ENCODE data around the gene ERAL1. TPM values are rescaled to one million over a fixed set of nuclear protein-coding genes. Genes with fewer than 3 reads are reported as not detected.

ERAL1 gene
- total RNA-seq, 1 donor from 2014 or later, result 64.4 TPM

GRCh38 chr17:28882154-28882895 lies 27.5 kb downstream of the ERAL1 start:
- H3K27me3 Mint-ChIP-seq (ENCODE audit: low read depth), result no peaks in the 10 kb centered on the region
- TF ChIP-seq CTCF (conservative IDR thresholded peaks at IDR 0.05), result no peak
- H3K36me3 Mint-ChIP-seq (ENCODE audit: low read depth), result peaks cover 5% of the 10 kb centered on the region
- no peaks in the 10 kb centered on the region for H3K9me3 Mint-ChIP-seq
- peaks cover 9% of the 10 kb centered on the region for H3K4me1 Mint-ChIP-seq
- no peak overlapping the region for H3K4me3 Mint-ChIP-seq
- DNase-seq (ENCODE audit: low read depth, low spot score), result no peak
- peak overlapping the region; percentile 62 for H3K27ac Mint-ChIP-seq (ENCODE audit: unreplicated experiment)

- H3K9me3 Mint-ChIP-seq, result no peaks in the 10 kb centered on the region
- H3K4me3 Mint-ChIP-seq, result no peak overlapping the region
- no peak for TF ChIP-seq CTCF (conservative IDR thresholded peaks at IDR 0.05)
- peaks cover 15% of the 10 kb centered on the region for H3K4me1 Mint-ChIP-seq
- peak overlapping the region; percentile 86 for H3K27ac Mint-ChIP-seq (ENCODE audit: unreplicated experiment)
- no peaks in the 10 kb centered on the region for H3K27me3 Mint-ChIP-seq (ENCODE audit: low read depth)
- H3K36me3 Mint-ChIP-seq (ENCODE audit: low read depth), result peaks cover 5% of the 10 kb centered on the region
- DNase-seq (ENCODE audit: low read depth, low spot score), result no peak
Measured at GRCh38 chr17:28883967-28884702, 29.3 kb downstream of the ERAL1 start.

GRCh38 chr17:28885363-28885762 lies 30.5 kb downstream of the ERAL1 start:
- peaks cover 20% of the 10 kb centered on the region for H3K4me1 Mint-ChIP-seq

GRCh38 chr17:28885951-28886350 lies 31.1 kb downstream of the ERAL1 start:
- no peak for TF ChIP-seq CTCF (conservative IDR thresholded peaks at IDR 0.05)
- H3K9me3 Mint-ChIP-seq, result no peaks in the 10 kb centered on the region
- peaks cover under 1% of the 10 kb centered on the region for H3K36me3 Mint-ChIP-seq (ENCODE audit: low read depth)
- peaks cover 25% of the 10 kb centered on the region for H3K4me1 Mint-ChIP-seq
- DNase-seq (ENCODE audit: low read depth, low spot score), result no peak
- H3K27ac Mint-ChIP-seq (ENCODE audit: unreplicated experiment), result no peak overlapping the region
- H3K4me3 Mint-ChIP-seq, result peak overlapping the region; percentile 41
- no peaks in the 10 kb centered on the region for H3K27me3 Mint-ChIP-seq (ENCODE audit: low read depth)

More at GRCh38 chr17:28885363-28885762, 30.5 kb downstream of the ERAL1 start:
- DNase-seq (ENCODE audit: low read depth, low spot score), result no peak
- Mint-ChIP-seq H3K27ac (ENCODE audit: unreplicated experiment) (peak overlapping the region; percentile 84), H3K36me3 (ENCODE audit: low read depth) (peaks cover under 1% of the 10 kb centered on the region), H3K27me3 (ENCODE audit: low read depth) (no peaks in the 10 kb centered on the region), H3K4me3 (no peak overlapping the region), H3K9me3 (no peaks in the 10 kb centered on the region)
- no peak for TF ChIP-seq CTCF (conservative IDR thresholded peaks at IDR 0.05)

GRCh38 chr17:28887871-28888471 lies 33.2 kb downstream of the ERAL1 start:
- peaks cover 3% of the 10 kb centered on the region for H3K36me3 Mint-ChIP-seq (ENCODE audit: low read depth)
- TF ChIP-seq CTCF (conservative IDR thresholded peaks at IDR 0.05), result no peak
- H3K4me1 Mint-ChIP-seq, result peaks cover 35% of the 10 kb centered on the region
- H3K4me3 Mint-ChIP-seq, result no peak overlapping the region
- no peak for DNase-seq (ENCODE audit: low read depth, low spot score)
- no peak overlapping the region for H3K27ac Mint-ChIP-seq (ENCODE audit: unreplicated experiment)
- no peaks in the 10 kb centered on the region for H3K27me3 Mint-ChIP-seq (ENCODE audit: low read depth)
- H3K9me3 Mint-ChIP-seq, result no peaks in the 10 kb centered on the region

All from neural crest cell (in vitro differentiated cells).